Endothelial cell of umbilical vein (primary cell): ENCODE results near the gene INSIG2.

Source experiments
- CTCF ChIP-seq, 2 donors: IDR thresholded peaks; 1 replicate in 1 of 2; 2 replicates in 1 of 2; pipeline ENCODE4 v1.5.1; 2011; ENCODE audit warnings: low read length in 2 of 2, mild to moderate bottlenecking in 2 of 2, moderate library complexity in 2 of 2, control low read depth in 1 of 2, inconsistent platforms in 1 of 2, low read depth in 1 of 2; ENCODE audit not compliant: insufficient read depth in 1 of 2; ENCODE audit errors: extremely low read depth in 1 of 2
- EZH2 ChIP-seq: IDR thresholded peaks from 2 replicates; pipeline ENCODE4 v1.6.1; 2012; ENCODE audit warnings: borderline replicate concordance, low read depth, mild to moderate bottlenecking, moderate library complexity, low read length, inconsistent platforms; ENCODE audit not compliant: severe bottlenecking
- FOS ChIP-seq: IDR thresholded peaks from 2 replicates; pipeline ENCODE4 v1.6.1; 2011; ENCODE audit warnings: mild to moderate bottlenecking, low read length, moderate library complexity, borderline replicate concordance; ENCODE audit not compliant: insufficient read depth
- GATA2 ChIP-seq: IDR thresholded peaks from 2 replicates; pipeline ENCODE4 v1.7.0; 2011; ENCODE audit warnings: low read depth, mild to moderate bottlenecking, moderate library complexity, mixed read lengths, low read length; ENCODE audit not compliant: insufficient read length, insufficient read depth
- JUN ChIP-seq: IDR thresholded peaks from 2 replicates; pipeline ENCODE4 v1.6.1; 2011; ENCODE audit warnings: borderline replicate concordance, low read depth; ENCODE audit not compliant: insufficient read length, insufficient read depth
- MAX ChIP-seq: IDR thresholded peaks from 2 replicates; pipeline ENCODE4 v1.6.1; 2011; ENCODE audit not compliant: insufficient read depth, insufficient read length
- MYC ChIP-seq: IDR thresholded peaks from one replicate; pipeline ENCODE4 v1.6.1; 2011; ENCODE audit warnings: mild to moderate bottlenecking, low read depth, low read length
- POLR2A ChIP-seq: IDR thresholded peaks from 2 replicates; pipeline ENCODE4 v1.6.1; 2012; ENCODE audit warnings: low read depth, mild to moderate bottlenecking, control low read depth, low read length
- POLR2AphosphoS5 ChIP-seq: IDR thresholded peaks from 2 replicates; pipeline ENCODE4 v1.6.1; 2012; ENCODE audit warnings: low read depth, mild to moderate bottlenecking, control low read depth, low read length, moderate library complexity; ENCODE audit not compliant: insufficient read depth

GRCh38 chr2:118145806-118146205 lies 57.5 kb downstream of the INSIG2 start:
- no peak for TF ChIP-seq CTCF (IDR thresholded peaks at IDR 0.05; ENCODE audit: extremely low read depth in 1 of 2, insufficient read depth in 1 of 2, low read depth in 1 of 2, low read length in 2 of 2)
- TF ChIP-seq POLR2A, result no peak
- TF ChIP-seq EZH2, result no peak
- TF ChIP-seq JUN, result no peak
- TF ChIP-seq POLR2AphosphoS5, result no peak
- TF ChIP-seq MAX, result no peak
- TF ChIP-seq MYC, result no peak
- no peak for TF ChIP-seq FOS
- TF ChIP-seq GATA2, result no peak
